Spinal cord (tissue), 10 donors: ENCODE data around the gene ASS1. TPM values are rescaled to one million over a fixed set of nuclear protein-coding genes. Genes with fewer than 3 reads are reported as not detected.

Experiments used
- DNase-seq, 6 donors: peaks; one replicate each; pipeline versions ENCODE4 v3.0.0 to v3.0.0-alpha.2; 2013 to 2015; ENCODE audit warnings: low spot score in 6 of 6, low read depth in 4 of 6
- H3K27ac ChIP-seq: one replicate; pipeline ENCODE4 v1.5.1; 2013; ENCODE audit warnings: low read depth, low read length, control low read depth
- H3K27me3 ChIP-seq: one replicate; pipeline ENCODE4 v1.6.1; 2013; ENCODE audit warnings: low read length; ENCODE audit not compliant: control insufficient read depth, insufficient read depth
- H3K36me3 ChIP-seq: one replicate; pipeline ENCODE4 v1.6.1; 2013; ENCODE audit warnings: low read length; ENCODE audit not compliant: control insufficient read depth, insufficient read depth
- H3K4me1 ChIP-seq: one replicate; pipeline ENCODE4 v1.6.1; 2013; ENCODE audit warnings: low read length; ENCODE audit not compliant: control insufficient read depth, insufficient read depth
- H3K4me3 ChIP-seq: one replicate; pipeline ENCODE4 v1.5.1; 2013; ENCODE audit warnings: low read depth, low read length, control low read depth
- H3K9me3 ChIP-seq: one replicate; pipeline ENCODE4 v1.6.1; 2013; ENCODE audit warnings: low read length; ENCODE audit not compliant: control insufficient read depth, insufficient read depth
- WGBS: methylation state at CpG from one replicate; pipeline ENCODE4 v1.1.5; 2013; ENCODE audit warnings: missing lambda C conversion rate; ENCODE audit not compliant: insufficient coverage; 5-methylcytosine and 5-hydroxymethylcytosine counted together
- polyA plus RNA-seq, 2 donors: library from polyadenylated mRNA; unstranded; fragments of 120-200 nt; gene quantifications; one replicate each; pipeline ENCODE4 v1.2.1, GENCODE V29; 2013; ENCODE audit not compliant: insufficient read length in 2 of 2
- total RNA-seq, 2 donors: library from RNA; depleted of rRNA in 1 of 2; stranded (reverse); fragments of 120-200 nt in 1 of 2; fragments of >200 nt in 1 of 2; gene quantifications; one replicate each; pipeline versions ENCODE4 v1.2.3 to v1.2.4, GENCODE V29; 2013 to 2014
- donor health status: healthy.

ASS1 gene
- total and polyA plus RNA-seq, 4 donors, result 40.2 to 234 (median 62.9) TPM

DNA sequence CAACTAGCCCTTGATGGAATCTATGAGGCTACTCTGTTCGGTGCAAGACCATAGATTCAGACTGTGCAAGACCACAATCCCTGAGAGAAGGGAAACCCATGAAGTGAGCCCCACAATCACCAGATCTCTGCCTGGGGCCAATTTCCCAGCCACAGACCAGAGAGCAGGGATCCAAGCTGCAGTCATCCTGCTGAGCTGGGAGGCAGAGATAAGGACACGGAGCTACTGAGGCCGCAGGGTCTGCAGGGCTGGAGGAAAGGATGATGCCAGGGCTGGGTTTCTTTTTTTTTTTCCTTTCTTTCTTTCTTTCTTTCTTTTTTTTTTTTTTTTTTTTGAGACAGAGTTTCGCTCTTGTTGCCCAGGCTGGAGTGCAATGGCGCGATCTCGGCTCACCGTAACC, 86.9 kb downstream of the ASS1 start:
- H3K27ac ChIP-seq, result no peak overlapping the region
- H3K4me1 ChIP-seq, result peaks cover 13% of the 10 kb centered on the region
- no peak overlapping the region for H3K4me3 ChIP-seq
- H3K9me3 ChIP-seq, result no peaks in the 10 kb centered on the region
- WGBS, result 100% methylated on average over 5 of the region's 8 CpGs
- peaks cover 38% of the 10 kb centered on the region for H3K27me3 ChIP-seq
- DNase-seq, result no peak
- no peaks in the 10 kb centered on the region for H3K36me3 ChIP-seq

GRCh38 chr9:130532426-130533080, 87.8 kb downstream of the ASS1 start:
- peaks cover 40% of the 10 kb centered on the region for H3K27me3 ChIP-seq
- H3K36me3 ChIP-seq, result no peaks in the 10 kb centered on the region
- H3K9me3 ChIP-seq, result no peaks in the 10 kb centered on the region
- H3K4me3 ChIP-seq, result no peak overlapping the region
- no peak for DNase-seq
- peaks cover 21% of the 10 kb centered on the region for H3K4me1 ChIP-seq
- WGBS, result 72% methylated on average over 9 of the region's 10 CpGs
- H3K27ac ChIP-seq, result no peak overlapping the region

DNA sequence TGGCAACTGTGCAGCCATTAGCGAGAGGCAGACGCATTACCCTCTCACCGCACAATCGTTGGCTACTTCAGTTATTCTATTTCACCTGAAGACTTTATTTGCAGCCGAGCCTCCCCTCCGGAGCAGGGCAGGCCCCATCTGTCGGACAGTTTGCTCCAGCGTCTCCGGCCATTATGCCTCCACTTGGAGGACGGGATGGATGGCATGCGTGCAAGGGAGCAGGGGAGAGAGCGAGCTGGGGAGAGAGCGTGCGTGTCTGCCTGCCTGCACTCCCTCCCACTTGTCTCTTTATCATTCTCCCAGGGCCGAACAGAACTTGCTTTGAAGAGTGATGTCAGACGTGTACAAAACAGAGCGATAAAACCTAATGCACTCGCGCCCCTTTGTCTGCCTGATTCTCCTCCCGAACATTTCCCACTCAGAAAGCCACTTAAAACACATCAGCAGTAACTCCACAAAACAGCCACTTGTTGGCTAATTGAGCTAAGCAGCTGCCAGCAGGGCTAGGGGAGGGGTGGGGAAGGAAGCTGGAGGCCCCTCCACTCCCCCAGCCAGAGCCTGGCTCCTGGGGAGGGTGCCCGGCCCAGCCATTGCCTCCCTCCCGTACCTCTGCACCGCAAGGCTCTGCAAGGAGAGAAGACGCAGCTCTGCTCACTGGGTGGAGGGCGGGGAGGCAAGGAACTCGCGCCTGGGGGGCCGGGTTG, 91.2 kb downstream of the ASS1 start:
- Histone ChIP-seq H3K27me3 (peaks cover 62% of the 10 kb centered on the region), H3K4me3 (peak overlapping the region; percentile 33), H3K9me3 (no peaks in the 10 kb centered on the region), H3K36me3 (no peaks in the 10 kb centered on the region), H3K27ac (no peak overlapping the region), H3K4me1 (peaks cover 21% of the 10 kb centered on the region)
- WGBS, result 4% methylated on average over 17 of the region's 28 CpGs
- peak in 4 of 6 donors; percentile 24 to 81 (median 50) for DNase-seq

GRCh38 chr9:130536701-130537107, 91.9 kb downstream of the ASS1 start:
- H3K9me3 ChIP-seq, result no peaks in the 10 kb centered on the region
- H3K27me3 ChIP-seq, result peaks cover 64% of the 10 kb centered on the region
- H3K27ac ChIP-seq, result no peak overlapping the region
- peaks cover 21% of the 10 kb centered on the region for H3K4me1 ChIP-seq
- H3K36me3 ChIP-seq, result no peaks in the 10 kb centered on the region
- H3K4me3 ChIP-seq, result no peak overlapping the region
- DNase-seq, result no peak
- WGBS, result 86% methylated on average over 3 of the region's 3 CpGs

- H3K27me3 ChIP-seq, result peaks cover 63% of the 10 kb centered on the region
- peaks cover 21% of the 10 kb centered on the region for H3K4me1 ChIP-seq
- H3K36me3 ChIP-seq, result no peaks in the 10 kb centered on the region
- no peak for DNase-seq
- H3K27ac ChIP-seq, result no peak overlapping the region
- 32% methylated on average over 24 of the region's 25 CpGs for WGBS
- H3K9me3 ChIP-seq, result no peaks in the 10 kb centered on the region
- no peak overlapping the region for H3K4me3 ChIP-seq
Observed at GRCh38 chr9:130537346-130538050, 92.7 kb downstream of the ASS1 start.

DNA sequence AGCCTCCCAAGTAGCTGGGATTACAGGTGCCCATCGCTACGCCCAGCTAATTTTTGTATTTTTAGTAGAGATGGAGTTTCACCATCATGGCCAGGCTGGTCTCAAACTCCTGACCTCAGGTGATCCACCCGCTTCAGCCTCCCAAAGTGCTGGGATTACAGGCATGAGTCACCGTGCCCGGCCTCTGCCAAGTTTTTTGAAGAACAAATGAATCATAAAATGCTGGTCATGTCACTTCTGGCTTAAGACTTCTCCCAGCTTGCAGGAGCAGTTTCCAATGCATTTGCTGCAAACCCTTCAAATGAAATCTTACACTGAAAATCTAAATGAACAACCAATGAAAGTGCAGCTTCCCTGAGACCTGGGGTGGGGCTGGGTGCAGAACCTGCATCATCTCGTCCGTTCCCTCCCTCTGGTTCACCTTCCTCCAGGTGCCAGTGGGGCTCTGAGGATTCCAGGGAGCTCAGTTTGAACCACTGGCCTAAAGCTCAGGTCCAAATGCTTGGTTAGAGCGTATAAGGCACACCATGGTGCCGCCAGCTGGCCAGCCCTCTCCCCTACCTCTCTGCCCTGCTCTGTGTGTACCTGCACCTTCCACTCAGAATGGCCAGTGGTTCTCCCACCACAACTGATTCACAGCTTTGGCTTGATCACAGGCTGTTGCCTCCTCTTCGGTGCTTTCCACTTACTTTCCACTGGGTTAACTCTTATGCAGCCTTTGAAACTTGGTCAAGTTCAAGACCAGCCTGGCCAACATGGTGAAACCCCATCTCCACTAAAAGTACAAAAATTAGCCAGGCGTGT, 94.9 kb downstream of the ASS1 start:
- Histone ChIP-seq H3K9me3 (no peaks in the 10 kb centered on the region), H3K27ac (no peak overlapping the region), H3K27me3 (peaks cover 57% of the 10 kb centered on the region), H3K4me3 (no peak overlapping the region), H3K4me1 (peaks cover 32% of the 10 kb centered on the region), H3K36me3 (no peaks in the 10 kb centered on the region)
- DNase-seq, result no peak
- 81% methylated on average over 11 of the region's 11 CpGs for whole genome bisulfite sequencing

GRCh38 chr9:130541533-130541932, 96.8 kb downstream of the ASS1 start:
- peaks cover 50% of the 10 kb centered on the region for H3K27me3 ChIP-seq

GRCh38 chr9:130542038-130542437, 97.3 kb downstream of the ASS1 start:
- peaks cover 45% of the 10 kb centered on the region for H3K27me3 ChIP-seq
- 85% methylated on average over 5 of the region's 5 CpGs for WGBS

More at GRCh38 chr9:130541533-130541932, 96.8 kb downstream of the ASS1 start:
- no peak for DNase-seq
- Histone ChIP-seq H3K4me3 (no peak overlapping the region), H3K9me3 (no peaks in the 10 kb centered on the region), H3K27ac (no peak overlapping the region), H3K36me3 (no peaks in the 10 kb centered on the region), H3K4me1 (peaks cover 19% of the 10 kb centered on the region)
- 80% methylated on average over 1 of the region's 2 CpGs for WGBS

DNA sequence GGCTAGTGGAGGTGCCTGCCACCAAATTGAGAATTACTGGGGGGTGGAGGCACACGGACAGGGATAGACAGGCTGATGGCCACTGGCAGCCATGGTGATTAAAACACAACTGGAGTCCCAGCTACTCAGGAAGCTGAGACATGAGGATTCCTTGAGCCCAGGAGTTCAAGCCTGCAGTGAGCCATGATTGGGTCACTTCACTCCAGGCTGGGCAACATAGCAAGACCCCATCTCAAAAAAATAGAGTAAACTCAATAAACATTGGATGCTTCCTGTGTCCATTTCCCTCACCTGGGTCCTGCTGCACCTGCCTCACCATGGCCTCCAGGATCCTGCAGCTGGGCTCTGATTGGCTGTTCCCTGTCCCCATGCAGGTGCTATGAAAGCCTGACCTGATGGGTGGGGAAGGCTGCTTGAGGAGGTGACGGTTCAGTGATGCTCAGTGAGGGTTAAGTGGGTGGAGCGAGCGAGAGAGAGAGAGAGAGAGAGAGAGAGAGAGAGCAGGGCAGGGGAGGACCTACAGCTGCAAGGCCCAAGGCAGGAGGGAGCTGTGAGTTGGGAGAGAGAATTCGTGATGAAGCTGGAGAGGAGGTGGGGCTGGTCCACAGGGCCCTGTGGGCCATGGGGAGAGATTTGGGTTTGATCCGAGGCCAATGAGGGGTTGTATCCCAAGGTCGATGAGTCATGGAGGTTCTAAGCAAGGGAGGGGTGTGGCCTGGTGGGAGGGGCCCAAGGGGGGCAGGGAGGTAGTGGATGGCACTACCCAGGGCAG, 97.9 kb downstream of the ASS1 start:
- Histone ChIP-seq H3K4me1 (peaks cover 11% of the 10 kb centered on the region), H3K27ac (no peak overlapping the region), H3K9me3 (no peaks in the 10 kb centered on the region), H3K36me3 (no peaks in the 10 kb centered on the region), H3K27me3 (peaks cover 43% of the 10 kb centered on the region), H3K4me3 (no peak overlapping the region)
- WGBS, result 56% methylated on average over 7 of the region's 7 CpGs
- no peak for DNase-seq

More at GRCh38 chr9:130542038-130542437, 97.3 kb downstream of the ASS1 start:
- Histone ChIP-seq H3K4me1 (peaks cover 15% of the 10 kb centered on the region), H3K9me3 (no peaks in the 10 kb centered on the region), H3K36me3 (no peaks in the 10 kb centered on the region), H3K4me3 (no peak overlapping the region), H3K27ac (no peak overlapping the region)
- DNase-seq, result no peak
